Measurements from ENCODE around the gene DRICH1. TPM values are rescaled to one million over a fixed set of nuclear protein-coding genes. Genes with fewer than 3 reads are reported as not detected.
"Not testable (repeated sequence)": the region's sequence is repeated elsewhere in the genome, so short reads cannot be mapped to it uniquely, and the experiment has no call there.

Gene DRICH1
- total RNA-seq, 4 donors from 2014 or later = 0.76 TPM; not detected in 3

GRCh38 chr22:23606204-23607131, 25.7 kb downstream of the DRICH1 start:
- 82 to 88% methylated on average over 9 to 13 of the region's 20 CpGs for WGBS, 2 donors
- no peaks in the 10 kb centered on the region for H3K4me1 ChIP-seq
- intact Hi-C loops (cut with DNase I) = no loop called here
- H3K27ac ChIP-seq = no peak overlapping the region
- DNase-seq = no peak
- no peaks in the 10 kb centered on the region for H3K36me3 ChIP-seq
- no peak overlapping the region for H3K4me3 ChIP-seq
- H3K27me3 ChIP-seq = peaks cover 0 to 13% (median 0%) of the 10 kb centered on the region in 4 donors
- TF ChIP-seq POLR2A (IDR thresholded peaks at IDR 0.05) (no peak), CTCF (IDR thresholded peaks at IDR 0.05) (no peak)
- H3K9me3 ChIP-seq = no peaks in the 10 kb centered on the region

- 80 to 90% methylated on average over 4 to 8 of the region's 8 CpGs for WGBS, 2 donors
- no peak for TF ChIP-seq POLR2A (IDR thresholded peaks at IDR 0.05)
- TF ChIP-seq CTCF (IDR thresholded peaks at IDR 0.05) = no peak
- Histone ChIP-seq H3K27ac (no peak overlapping the region), H3K36me3 (no peaks in the 10 kb centered on the region), H3K4me3 (no peak overlapping the region), H3K4me1 (no peaks in the 10 kb centered on the region), H3K9me3 (no peaks in the 10 kb centered on the region), H3K27me3 (peaks cover 0 to 13% (median 0%) of the 10 kb centered on the region in 4 donors)
- DNase-seq = no peak
- intact Hi-C loops (cut with DNase I) = no loop called here
These were observed 27.0 kb downstream of the DRICH1 start for GRCh38 chr22:23604939-23605712.

- Histone ChIP-seq H3K36me3 (no peaks in the 10 kb centered on the region), H3K27ac (no peak overlapping the region), H3K4me1 (no peaks in the 10 kb centered on the region), H3K9me3 (no peaks in the 10 kb centered on the region), H3K4me3 (no peak overlapping the region), H3K27me3 (peaks cover 0 to 13% (median 0%) of the 10 kb centered on the region in 4 donors)
- TF ChIP-seq CTCF (IDR thresholded peaks at IDR 0.05) (no peak), POLR2A (IDR thresholded peaks at IDR 0.05) (no peak)
- no peak for DNase-seq
- WGBS, 2 donors = 84 to 85% methylated on average over 5 of the region's 7 CpGs
- intact Hi-C loops (cut with DNase I) = no loop called here
These were observed 28.9 kb downstream of the DRICH1 start for GRCh38 chr22:23603266-23603665.

DNA sequence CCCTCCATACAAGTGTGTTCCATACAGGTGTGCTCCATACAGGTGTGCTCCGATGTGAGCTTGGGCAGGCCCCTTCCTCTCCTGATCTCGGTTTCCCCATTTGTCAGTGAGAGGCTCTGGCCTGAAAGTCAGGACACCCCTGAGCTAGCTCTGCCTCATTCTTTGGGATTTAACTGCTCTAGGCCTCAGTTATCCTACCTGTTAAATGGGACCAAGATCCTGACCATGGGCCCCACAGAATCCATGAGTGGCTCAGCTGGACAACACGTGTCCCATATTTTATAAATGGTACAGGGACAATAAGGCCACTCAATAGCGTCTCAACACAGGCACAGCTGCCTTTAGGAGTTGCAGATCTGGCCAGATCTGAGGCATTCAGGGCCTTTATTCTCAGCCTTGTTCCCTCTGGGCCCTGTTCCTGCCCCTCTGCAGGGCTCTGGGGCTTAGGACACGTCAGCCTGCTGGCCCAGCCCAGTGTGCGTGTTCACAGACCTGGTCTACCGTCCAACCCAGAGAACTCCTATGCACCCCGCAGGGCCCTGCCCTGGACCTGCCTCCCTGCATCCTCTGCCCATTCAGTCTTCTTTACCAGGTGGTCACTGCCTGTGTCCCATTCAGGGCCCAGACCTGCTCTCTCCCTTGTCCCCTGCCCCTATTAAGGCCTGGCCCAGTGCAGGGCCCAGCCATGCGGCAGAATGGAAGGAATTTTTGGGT, 33.2 kb downstream of the DRICH1 start:
- 92 to 94% methylated on average over 3 to 8 of the region's 9 CpGs for WGBS, 2 donors

GRCh38 chr22:23597576-23598268, 34.4 kb downstream of the DRICH1 start:
- intact Hi-C loops (cut with DNase I); DNase-seq; H3K4me1 ChIP-seq; H3K4me3 ChIP-seq; H3K36me3 ChIP-seq; H3K9me3 ChIP-seq; H3K27ac ChIP-seq; H3K27me3 ChIP-seq: not testable (repeated sequence)
- WGBS, 2 donors = 82% methylated on average over 3 of the region's 7 CpGs; no CpG with 5 or more reads in 1 of the 2 donors

More for the DNA sequence above, 33.2 kb downstream of the DRICH1 start:
- Histone ChIP-seq H3K9me3 (no peaks in the 10 kb centered on the region), H3K4me1 (no peaks in the 10 kb centered on the region), H3K36me3 (no peaks in the 10 kb centered on the region), H3K4me3 (no peak overlapping the region), H3K27ac (no peak overlapping the region), H3K27me3 (peaks cover 0 to 8% (median 0%) of the 10 kb centered on the region in 4 donors)
- DNase-seq = no peak
- intact Hi-C loops (cut with DNase I) = no loop called here
- TF ChIP-seq POLR2A (IDR thresholded peaks at IDR 0.05) = no peak
- TF ChIP-seq CTCF (IDR thresholded peaks at IDR 0.05) = no peak

- H3K36me3 ChIP-seq; H3K4me1 ChIP-seq; H3K27ac ChIP-seq; DNase-seq; H3K9me3 ChIP-seq; H3K27me3 ChIP-seq; intact Hi-C loops (cut with DNase I); H3K4me3 ChIP-seq: not testable (repeated sequence)
- 42% methylated on average over 6 of the region's 6 CpGs for WGBS, 2 donors
These were observed 36.2 kb downstream of the DRICH1 start for GRCh38 chr22:23595904-23596303.
